ENCODE measurements around the gene HCK.
A peak's percentile ranks its signal among the peaks of the same experiment; 100 is the strongest.

HCK gene

GRCh38 chr20:32052090-32052777 lies at the start of gene HCK:
TSS of gene HCK (plus strand) at chr20:32052242.
- peak; percentile 72 for DNase-seq (ENCODE audit: insufficient read length, low spot score)
- no peak for FAIRE-seq

DNA sequence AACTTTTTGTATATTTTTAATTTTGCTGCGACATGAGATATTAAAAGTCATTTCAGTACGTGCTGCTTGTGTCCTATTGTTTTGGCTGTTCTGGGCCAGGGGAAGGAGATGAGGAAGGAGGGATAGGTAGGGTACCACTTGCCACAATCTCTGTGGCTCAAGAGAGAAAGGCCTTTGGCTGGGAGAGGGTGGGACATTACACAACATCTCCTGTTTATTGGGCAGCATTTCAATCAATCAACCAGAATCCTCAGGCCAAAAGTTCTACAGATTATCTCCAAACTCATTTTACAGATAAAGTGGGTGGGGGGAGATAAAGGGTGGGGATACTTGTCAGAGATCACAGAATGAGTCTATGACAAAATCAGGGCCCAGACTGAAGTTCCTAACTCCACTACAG lies 48.7 kb upstream of the HCK start:
- FAIRE-seq (no peak), DNase-seq (ENCODE audit: insufficient read length, low spot score) (no peak)
- TF ChIP-seq, protein P1, sequence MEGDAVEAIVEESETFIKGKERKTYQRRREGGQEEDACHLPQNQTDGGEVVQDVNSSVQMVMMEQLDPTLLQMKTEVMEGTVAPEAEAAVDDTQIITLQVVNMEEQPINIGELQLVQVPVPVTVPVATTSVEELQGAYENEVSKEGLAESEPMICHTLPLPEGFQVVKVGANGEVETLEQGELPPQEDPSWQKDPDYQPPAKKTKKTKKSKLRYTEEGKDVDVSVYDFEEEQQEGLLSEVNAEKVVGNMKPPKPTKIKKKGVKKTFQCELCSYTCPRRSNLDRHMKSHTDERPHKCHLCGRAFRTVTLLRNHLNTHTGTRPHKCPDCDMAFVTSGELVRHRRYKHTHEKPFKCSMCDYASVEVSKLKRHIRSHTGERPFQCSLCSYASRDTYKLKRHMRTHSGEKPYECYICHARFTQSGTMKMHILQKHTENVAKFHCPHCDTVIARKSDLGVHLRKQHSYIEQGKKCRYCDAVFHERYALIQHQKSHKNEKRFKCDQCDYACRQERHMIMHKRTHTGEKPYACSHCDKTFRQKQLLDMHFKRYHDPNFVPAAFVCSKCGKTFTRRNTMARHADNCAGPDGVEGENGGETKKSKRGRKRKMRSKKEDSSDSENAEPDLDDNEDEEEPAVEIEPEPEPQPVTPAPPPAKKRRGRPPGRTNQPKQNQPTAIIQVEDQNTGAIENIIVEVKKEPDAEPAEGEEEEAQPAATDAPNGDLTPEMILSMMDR (IDR thresholded peaks at IDR 0.05; ENCODE audit: insufficient read depth, missing control alignments) = no peak

More at GRCh38 chr20:32052090-32052777, at the start of gene HCK:
- TF ChIP-seq, protein P1 (IDR thresholded peaks at IDR 0.05; ENCODE audit: insufficient read depth, missing control alignments) = no peak

DNA sequence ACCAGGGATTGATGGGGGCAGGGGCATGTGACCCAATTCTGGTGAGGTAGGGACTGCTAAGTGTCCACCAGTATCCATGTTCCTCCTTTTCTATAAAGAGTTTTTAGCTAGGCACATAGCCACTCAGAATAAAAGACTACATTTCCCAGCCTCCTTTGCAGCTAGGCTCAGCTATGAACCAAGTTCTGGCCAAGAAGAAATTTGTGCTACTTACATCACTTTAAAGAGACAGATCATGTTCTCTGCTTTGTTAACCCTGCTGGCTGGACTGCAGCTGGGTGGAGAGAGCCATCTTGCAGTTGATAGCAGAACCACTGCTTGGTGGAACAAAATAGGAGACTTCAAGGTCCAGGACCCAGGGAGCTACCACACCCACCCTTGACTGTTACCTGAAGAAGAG lies 47.1 kb upstream of the HCK start:
- FAIRE-seq (no peak), DNase-seq (ENCODE audit: insufficient read length, low spot score) (no peak)
- TF ChIP-seq, protein P1 (IDR thresholded peaks at IDR 0.05; ENCODE audit: insufficient read depth, missing control alignments) = no peak

DNA sequence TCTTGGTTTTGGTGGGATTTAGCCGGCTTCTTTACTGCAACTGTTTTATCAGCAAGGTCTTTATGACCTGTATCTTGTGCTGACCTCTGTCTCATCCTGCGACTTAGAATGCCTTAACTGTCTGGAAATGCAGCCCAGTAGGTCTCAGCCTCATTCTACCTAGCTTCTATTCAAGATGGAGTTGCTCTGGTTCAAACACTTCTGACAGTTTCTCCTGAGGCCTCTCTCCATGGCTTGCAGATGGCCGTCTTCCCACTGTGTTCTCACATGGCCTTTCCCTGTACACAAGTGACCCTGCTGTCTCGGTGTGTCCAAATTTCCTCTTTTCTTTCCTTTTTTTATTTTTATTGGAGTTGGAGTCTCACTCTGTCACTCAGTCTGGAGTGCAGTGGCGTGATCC lies 46.0 kb upstream of the HCK start:
- FAIRE-seq (no peak), DNase-seq (ENCODE audit: insufficient read length, low spot score) (no peak)
- TF ChIP-seq, protein P1 (IDR thresholded peaks at IDR 0.05; ENCODE audit: insufficient read depth, missing control alignments) = no peak

DNA sequence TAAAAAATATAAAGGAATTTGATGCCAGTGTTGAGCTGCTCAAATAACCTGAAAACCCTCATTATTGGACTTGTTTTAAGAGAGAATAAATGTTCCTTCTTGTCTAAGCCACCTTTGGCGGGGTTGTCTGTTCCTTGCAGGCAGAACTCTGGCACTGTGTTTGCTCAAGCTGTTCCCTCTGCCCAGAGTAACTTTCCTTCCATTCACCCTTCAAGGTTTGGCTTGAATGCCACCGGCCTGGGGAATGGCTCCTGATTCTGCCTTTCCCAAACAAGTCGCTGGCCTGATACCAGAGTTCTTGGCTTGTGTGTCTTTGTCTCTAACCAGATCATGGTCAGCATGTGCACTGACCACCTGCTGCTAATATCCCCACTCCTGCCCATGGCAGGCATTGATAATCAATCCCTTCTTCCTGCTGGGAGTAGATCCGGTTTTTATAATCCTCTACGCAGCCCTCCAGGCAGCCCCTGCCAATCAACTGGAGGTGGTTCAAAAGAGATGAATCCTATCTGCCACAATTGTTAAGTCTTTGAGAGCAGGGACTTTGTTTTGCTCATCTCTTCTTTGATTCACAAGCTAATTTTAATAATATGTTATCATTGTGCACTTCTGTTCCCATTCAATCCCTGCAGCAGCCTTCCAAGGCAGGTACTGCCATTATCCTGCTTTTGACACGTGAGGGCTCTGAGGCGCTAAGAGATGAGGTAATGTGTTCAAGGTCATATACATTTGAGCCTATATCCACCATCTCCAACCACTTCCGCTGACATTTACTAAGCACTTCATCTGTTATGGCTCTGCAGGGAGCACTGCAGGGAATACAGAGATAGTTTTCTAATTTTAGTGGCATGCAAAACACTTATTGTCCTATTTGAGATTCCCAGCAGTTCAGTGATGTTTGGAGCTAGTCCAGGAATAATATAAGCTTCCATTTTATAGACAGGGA lies 44.9 kb upstream of the HCK start:
- TF ChIP-seq, protein P1 (IDR thresholded peaks at IDR 0.05; ENCODE audit: insufficient read depth, missing control alignments) = no peak
- FAIRE-seq = no peak
- no peak for DNase-seq (ENCODE audit: insufficient read length, low spot score)

DNA sequence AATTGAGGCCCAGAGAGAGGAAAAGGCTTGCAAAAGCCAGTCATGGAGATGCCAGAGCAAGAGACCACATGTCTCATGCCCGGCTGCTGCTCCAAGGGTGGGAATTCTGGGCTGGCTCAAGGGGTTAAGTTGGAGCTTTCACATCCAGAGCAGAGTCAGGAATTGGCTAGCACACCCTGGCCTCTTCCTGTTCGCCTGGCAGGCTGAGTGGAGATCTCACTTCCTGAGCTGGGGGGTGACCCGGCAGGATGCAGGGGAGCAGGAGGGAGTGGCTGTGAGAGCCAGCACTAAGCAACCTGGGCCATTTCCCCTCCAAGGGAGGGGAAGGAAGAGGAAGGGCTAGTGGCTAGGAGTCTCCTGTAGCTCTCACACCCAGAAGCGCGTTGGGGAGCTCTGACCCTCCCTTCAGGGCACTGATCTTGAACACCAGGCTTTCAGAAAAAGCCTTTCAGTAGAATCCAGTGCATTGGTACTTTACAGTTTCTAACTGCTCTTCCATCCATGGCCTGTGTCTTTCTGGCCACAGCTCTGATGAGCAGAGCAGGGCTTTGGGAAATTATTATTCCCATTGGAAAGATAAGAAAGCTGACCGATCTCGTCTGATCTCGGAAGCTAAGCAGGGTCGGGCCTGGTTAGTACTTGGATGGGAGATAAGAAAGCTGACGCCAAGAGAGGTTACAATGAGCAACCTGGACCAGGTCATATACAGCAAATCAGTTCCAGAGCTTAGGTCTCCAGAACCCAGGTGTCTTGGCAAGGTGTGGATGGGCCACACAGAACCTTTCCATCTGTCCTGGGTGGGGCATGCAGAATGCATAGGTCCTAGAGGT lies 44.0 kb upstream of the HCK start:
- TF ChIP-seq, protein P1 (IDR thresholded peaks at IDR 0.05; ENCODE audit: insufficient read depth, missing control alignments) = no peak
- DNase-seq (ENCODE audit: insufficient read length, low spot score) (no peak), FAIRE-seq (no peak)

Measured in D721Med (cell line).